K562 (cell line): ENCODE results near the gene CYP2D6. TPM values are rescaled to one million over a fixed set of nuclear protein-coding genes. Genes with fewer than 3 reads are reported as not detected.

Experiments
- BRCA1 ChIP-seq, 2 experiments: fragments of 450-650 bp in 1 of 2; sonication (generic) in 1 of 2; formaldehyde crosslinking in 1 of 2; IDR thresholded peaks; 2 replicates each; pipeline versions ENCODE4 v1.5.0 to v1.6.1; 2017 to 2020; ENCODE audit warnings: mild to moderate bottlenecking in 1 of 2, missing genetic modification reagents in 1 of 2
- FOSL1 ChIP-seq: fragments of 200-800 bp; sonication (Bioruptor generic); conservative IDR thresholded peaks from 2 replicates; pipeline ENCODE4 v1.6.1; 2016; ENCODE audit warnings: missing genetic modification characterization, missing compliant biosample characterization
- GMEB1 ChIP-seq: fragments of 250-450 bp; sonication (Bioruptor Pico); IDR thresholded peaks from 2 replicates; pipeline ENCODE4 v1.4.0; 2020; ENCODE audit warnings: mild to moderate bottlenecking
- HNRNPLL ChIP-seq: fragments of 200-400 bp; formaldehyde crosslinking; IDR thresholded peaks from 2 replicates; pipeline ENCODE4 v1.6.1; 2017; ENCODE audit warnings: low read length, low read depth, mild to moderate bottlenecking; ENCODE audit not compliant: poor library complexity, severe bottlenecking
- MED1 ChIP-seq: sonication (generic); formaldehyde crosslinking; IDR thresholded peaks from 2 replicates; pipeline ENCODE4 v1.8.1; 2023; ENCODE audit warnings: missing genetic modification reagents, borderline replicate concordance
- MLLT1 ChIP-seq, 2 experiments: fragments of 450-650 bp; IDR thresholded peaks; 2 replicates each; pipeline ENCODE4 v1.6.1; 2016
- MNT ChIP-seq, 2 experiments: fragments of 450-650 bp; conservative IDR thresholded peaks; 2 replicates each; pipeline ENCODE4 v1.6.1; 2017; ENCODE audit warnings: mild to moderate bottlenecking in 2 of 2, moderate library complexity in 2 of 2
- NR1H2 ChIP-seq: sonication (generic); formaldehyde crosslinking; IDR thresholded peaks from 2 replicates; pipeline ENCODE4 v1.4.0; 2020; ENCODE audit warnings: mild to moderate bottlenecking, missing genetic modification reagents
- REST ChIP-seq, 2 experiments: fragments of 450-650 bp; formaldehyde crosslinking in 1 of 2; IDR thresholded peaks; 2 replicates each; pipeline versions ENCODE4 v1.4.0 to v1.6.1; 2014 to 2020; ENCODE audit warnings: mild to moderate bottlenecking in 2 of 2, borderline replicate concordance in 1 of 2, low read depth in 1 of 2
- RFX5 ChIP-seq: IDR thresholded peaks from 2 replicates; pipeline ENCODE4 v1.6.1; 2011; ENCODE audit warnings: low read depth, mild to moderate bottlenecking, improper control_type of control experiment, low read length
- SNIP1 ChIP-seq: fragments of 450-650 bp; IDR thresholded peaks from 2 replicates; pipeline ENCODE4 v1.7.1; 2017; ENCODE audit warnings: low read depth, mild to moderate bottlenecking
- SP1 ChIP-seq: sonication (generic); formaldehyde crosslinking; IDR thresholded peaks from 2 replicates; pipeline ENCODE4 v1.8.1; 2022; ENCODE audit warnings: mild to moderate bottlenecking, missing genetic modification reagents
- SUPT5H ChIP-seq: fragments of 450-650 bp; IDR thresholded peaks from 2 replicates; pipeline ENCODE4 v1.6.1; 2016
- polyA plus RNA-seq, 8 experiments: library from polyadenylated mRNA; depleted of rRNA in 4 of 8; stranded (reverse) in 5 of 8; unstranded in 3 of 8; fragments of >200 nt; fragmentation: Nextera tagmentation in 2 of 8; fragmentation: Illumina TruSeq in 1 of 8; extraction: Ambion mirVana in 2 of 8; extraction: Trizol in 1 of 8; gene quantifications; 2 replicates each; pipeline versions ENCODE4 v1.2.1 to v1.2.3, GENCODE V29; 2011 to 2014; ENCODE audit warnings: inconsistent platforms in 1 of 8, missing spikeins in 1 of 8
- total RNA-seq, 7 experiments: library from RNA; depleted of rRNA in 6 of 7; stranded (reverse); fragments of >200 nt in 6 of 7; fragmentation: Illumina TruSeq in 2 of 7; extraction: Trizol in 2 of 7; gene quantifications; 2 replicates each; pipeline versions ENCODE4 v1.2.1 to v1.2.3, GENCODE V29; 2011 to 2021; ENCODE audit warnings: low replicate concordance in 1 of 7

CYP2D6 gene
- total and polyA plus RNA-seq, 9 of the 15 experiments (the other 6 are each of a cell fraction or from before 2014, with no cell fraction given): 0.04 to 0.20 (median 0.09) TPM; not detected in 5

- TF ChIP-seq SP1: peak; percentile 86
- TF ChIP-seq BRCA1 (IDR thresholded peaks at IDR 0.05): no peak
- TF ChIP-seq BRCA1 (CRISPR knock-in tag; IDR thresholded peaks at IDR 0.05): no peak
- 0 out of 2 replicates have a peak, but pooled peaks have one; percentile 43 for TF ChIP-seq GMEB1 (CRISPR knock-in tag)
- TF ChIP-seq SUPT5H: peak; percentile 91
- no peak for TF ChIP-seq MED1 (CRISPR knock-in tag)
- TF ChIP-seq MLLT1 (IDR thresholded peaks at IDR 0.05): no peak
- TF ChIP-seq REST (IDR thresholded peaks at IDR 0.05; ENCODE audit: borderline replicate concordance): peak; percentile 83
- no peak for TF ChIP-seq REST (CRISPR knock-in tag; IDR thresholded peaks at IDR 0.05; ENCODE audit: low read depth)
- peak; percentile 91; the same call in 1 of the 2 replicates for TF ChIP-seq NR1H2 (CRISPR knock-in tag)
- no peak for TF ChIP-seq RFX5
- TF ChIP-seq HNRNPLL: peak; percentile 31
- TF ChIP-seq SNIP1: no peak
- TF ChIP-seq MNT (conservative IDR thresholded peaks at IDR 0.05): peak; percentile 81 to 87
- no peak for TF ChIP-seq FOSL1
Observed at GRCh38 chr22:42090596-42091454, 39.8 kb downstream of the CYP2D6 start, which contains the start of gene NDUFA6 (continued).
